Fibroblast of peridontal ligament (primary cell): ENCODE measurements around the gene TSSK3.
"Not testable (repeated sequence)": the region's sequence is repeated elsewhere in the genome, so short reads cannot be mapped to it uniquely, and the experiment has no call there.

Source experiments
- DNase-seq: peaks from one replicate; pipeline ENCODE4 v3.0.0-alpha.2; 2010; ENCODE audit errors: extremely low read depth

The TSSK3 gene

DNA sequence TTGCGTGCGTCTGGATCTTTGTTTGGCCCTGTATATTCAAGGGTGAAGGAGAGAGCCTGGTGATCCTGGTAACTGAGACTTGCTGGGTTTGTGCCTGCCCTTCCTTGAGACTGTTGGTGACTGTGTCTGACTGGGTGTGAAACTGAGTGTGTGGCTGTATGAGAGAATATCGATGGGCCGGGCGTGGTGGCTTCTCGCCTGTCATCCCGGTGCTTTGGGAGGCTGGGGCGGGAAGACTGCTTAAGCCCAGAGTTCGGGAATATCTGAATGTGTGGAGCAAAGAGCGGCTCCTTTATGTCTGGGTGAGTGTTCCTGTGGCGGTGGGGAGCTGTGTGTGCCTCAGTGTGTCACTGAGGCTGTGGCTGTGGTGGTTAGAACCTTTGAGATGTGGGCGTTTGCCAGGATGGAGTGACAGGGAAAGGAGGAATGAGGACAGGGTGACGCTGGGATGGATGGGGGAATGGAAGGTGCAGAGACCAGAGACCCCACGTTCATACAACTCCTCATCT lies 23.6 kb upstream of the TSSK3 start:
- no peak for DNase-seq

DNA sequence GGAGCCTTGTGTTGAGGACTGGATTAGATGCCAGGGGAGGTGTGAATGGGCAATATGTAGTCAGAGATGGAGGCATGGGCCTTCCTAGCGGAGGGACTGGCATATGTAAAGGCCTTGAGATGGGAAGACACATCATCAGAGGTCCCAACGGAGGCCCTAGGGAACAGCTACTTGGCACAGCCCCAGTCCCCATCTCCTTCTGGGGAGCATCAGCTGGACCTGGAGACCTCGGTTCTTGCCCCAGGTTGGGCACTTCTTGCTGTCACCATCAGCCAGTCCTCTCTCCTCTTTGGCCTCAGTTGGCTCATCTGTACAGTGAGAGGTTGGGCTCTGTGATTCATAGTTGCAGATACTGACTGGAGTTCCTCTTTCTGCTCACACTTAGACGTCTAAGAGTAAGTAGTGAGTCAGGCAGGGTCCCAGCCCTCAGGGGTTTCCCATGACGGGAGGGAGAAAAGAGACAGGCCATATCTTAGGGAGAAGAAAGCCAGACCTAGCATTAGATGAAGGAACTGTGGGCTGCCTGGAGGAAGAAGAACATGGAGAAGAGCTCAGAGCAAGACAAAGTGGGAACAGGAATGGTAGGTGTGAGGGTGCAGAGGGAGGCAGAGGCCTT lies 22.9 kb upstream of the TSSK3 start:
- peak; percentile 14 for DNase-seq

DNA sequence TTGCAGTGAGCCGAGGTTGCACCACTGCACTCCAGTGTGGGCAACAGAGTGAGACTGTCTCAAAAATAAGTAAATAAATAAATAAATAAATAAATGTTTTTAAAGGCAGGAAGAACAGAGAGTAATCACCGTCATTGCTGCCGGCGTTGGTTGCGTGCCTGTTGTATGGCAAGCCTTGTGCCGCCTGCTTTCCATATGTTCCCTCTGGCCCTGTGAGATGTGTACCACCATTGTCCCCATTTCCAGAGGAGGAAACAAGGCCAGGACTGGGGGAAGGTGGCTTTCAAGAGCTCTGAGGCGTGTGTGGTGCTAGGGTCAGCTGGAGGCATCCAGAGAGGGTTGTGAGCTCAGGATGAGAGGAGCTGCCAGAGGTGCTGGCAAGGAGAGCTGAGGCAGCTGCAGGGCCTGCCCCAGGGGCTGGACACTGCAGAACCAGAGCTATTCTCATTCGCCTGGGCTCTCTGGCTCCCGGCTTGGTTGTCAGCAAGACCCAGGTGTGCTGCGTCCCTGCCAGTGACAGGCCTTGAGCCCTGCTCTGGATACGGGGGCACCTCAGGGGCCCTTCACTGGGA lies 21.1 kb upstream of the TSSK3 start:
- no peak for DNase-seq

DNA sequence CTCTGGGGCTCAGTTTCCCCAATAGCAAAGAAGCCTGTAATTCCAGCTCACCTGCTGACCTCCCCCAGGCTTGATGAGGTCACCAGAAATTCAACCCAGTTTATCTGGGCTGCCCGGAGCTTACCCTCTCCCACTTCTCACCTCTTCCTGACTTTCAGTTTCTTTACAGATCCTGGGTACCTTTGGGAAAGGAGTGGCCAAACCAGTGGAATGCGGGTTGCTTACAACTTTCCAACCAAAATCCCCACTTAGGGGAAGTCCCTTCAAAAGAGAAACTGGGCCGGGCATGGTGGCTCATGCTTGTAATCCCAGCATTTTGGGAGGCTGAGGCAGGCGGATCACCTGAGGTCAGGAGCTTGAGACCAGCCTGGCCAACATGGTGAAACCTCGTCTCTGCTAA lies 20.4 kb upstream of the TSSK3 start:
- no peak for DNase-seq

DNA sequence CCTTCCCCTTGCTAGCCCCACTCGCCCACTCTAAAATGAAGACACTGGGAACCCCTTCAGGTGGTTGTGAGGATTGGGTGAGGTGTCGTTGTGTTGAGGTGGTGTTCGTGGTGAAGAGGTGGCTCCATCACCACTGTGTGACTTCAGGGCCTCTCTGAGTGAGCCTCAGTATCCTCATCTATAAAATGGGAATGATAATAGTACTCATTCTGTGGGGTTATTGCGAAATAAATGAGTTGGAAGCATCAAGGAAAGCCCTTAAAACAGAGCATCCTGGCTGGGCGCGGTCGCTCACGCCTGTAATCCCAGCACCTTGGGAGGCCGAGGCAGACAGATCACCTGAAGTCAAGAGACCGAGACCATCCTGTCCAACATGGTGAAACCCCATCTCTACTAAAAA lies 19.6 kb upstream of the TSSK3 start:
- DNase-seq = no peak

DNA sequence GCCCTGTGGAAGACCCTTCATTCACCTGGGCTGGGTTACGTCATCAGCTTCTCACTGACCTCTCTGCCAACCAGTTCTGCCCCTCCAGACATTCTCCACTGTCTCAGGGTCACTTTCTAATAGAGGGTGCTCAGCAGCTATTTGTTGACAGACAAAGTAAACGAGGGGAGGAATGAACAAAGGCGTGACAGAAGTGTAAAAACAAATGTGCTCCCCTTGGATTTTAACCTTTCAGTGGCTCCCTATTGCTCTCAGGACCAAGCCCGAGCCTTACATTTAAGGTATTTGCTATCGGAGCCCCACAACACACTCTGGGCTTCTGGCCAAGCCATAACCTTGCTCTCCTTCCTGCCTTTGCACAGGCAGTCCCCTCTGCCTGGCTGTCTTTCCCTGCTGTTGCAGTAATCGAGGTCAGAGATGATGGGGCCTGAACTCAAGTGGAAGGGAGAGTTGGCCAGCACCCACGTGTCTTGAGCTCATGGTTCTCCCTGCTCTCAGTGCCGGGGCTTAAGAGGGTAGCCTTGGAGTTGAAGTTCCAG lies 17.0 kb upstream of the TSSK3 start:
- no peak for DNase-seq

DNA sequence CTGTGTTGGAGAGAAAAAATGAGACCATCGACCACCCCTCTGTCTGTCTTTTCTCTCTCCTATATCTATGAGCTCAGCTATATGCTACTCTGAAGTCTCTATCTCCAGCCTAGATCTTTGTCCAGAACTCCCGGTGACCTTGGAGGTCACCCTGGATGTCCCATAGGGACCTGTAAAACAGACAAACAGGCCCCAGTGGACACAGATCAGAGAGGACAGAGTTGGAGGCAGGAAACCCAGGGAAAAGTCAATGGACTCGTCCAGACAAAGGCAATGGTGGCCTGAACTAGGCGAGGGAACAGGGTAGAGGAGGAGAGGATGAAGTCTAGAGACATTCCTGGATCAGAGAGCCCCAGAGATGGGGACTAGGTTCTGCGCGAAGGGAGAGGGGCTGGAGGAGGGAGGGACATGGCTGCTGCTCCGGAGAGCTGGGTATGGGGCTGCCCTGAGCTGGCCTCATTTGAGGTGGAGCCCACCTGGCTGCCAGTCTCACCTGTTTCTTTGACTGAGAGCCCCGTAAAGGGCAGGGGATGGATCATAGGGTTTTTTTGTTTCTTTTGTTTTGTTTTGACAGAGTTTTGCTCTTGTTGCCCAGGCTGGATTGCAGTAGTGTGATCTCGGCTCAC lies 15.7 kb upstream of the TSSK3 start:
- DNase-seq = no peak

DNA sequence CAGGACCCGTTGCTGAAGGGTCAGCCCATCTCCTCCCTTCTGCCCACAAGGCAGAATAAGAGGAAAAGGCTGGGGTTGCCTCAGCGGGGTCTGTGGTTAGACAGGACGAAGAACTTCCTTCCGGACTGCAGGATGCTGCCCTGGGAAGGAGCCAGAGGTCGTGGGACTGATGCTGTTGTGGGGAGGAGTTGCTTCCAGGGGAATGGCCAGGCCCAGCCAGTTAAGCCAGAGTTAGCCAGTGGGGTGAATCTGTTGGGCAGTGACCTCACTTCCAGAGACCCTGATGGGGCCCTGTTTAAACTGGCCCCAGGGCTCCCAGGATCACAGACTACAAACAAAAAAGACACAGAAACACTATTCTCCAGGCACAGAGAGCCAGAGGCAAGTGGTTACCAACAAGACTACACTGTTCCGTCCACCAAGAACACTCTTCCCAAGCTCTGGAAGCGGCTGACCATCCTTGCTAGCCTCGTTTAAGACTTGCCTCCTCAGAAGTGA lies 13.1 kb upstream of the TSSK3 start:
- DNase-seq = peak; percentile 27

DNA sequence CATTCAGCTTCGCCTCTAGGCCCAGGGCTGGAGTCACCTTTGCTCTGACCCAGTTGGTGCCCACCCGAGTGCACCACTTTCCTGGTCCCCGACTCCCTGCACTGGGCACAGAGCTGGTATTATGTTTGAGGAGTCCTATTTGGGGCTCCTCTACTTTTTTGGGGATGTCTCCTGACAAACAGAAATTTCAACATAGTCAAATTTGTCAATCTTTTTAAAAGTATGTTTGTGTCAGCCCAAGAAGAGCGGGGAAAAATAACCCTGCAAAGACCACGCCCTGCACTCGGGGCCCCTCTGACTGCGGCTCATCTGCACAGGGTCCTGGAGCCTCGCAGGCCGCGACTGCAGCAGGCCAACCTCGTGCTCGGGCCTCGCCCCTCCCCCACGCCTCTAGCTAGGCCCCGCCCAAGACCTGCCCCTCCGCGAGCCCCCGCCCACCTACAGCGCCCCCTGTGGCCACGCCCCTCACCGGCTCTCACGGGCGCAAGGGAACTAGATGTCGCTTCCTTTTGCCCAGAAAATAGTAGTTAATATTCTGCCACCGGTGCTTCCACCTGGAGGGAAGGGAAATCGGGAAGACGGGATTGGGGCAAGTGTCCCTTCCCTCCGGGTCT lies 11.4 kb upstream of the TSSK3 start:
- DNase-seq = no peak

DNA sequence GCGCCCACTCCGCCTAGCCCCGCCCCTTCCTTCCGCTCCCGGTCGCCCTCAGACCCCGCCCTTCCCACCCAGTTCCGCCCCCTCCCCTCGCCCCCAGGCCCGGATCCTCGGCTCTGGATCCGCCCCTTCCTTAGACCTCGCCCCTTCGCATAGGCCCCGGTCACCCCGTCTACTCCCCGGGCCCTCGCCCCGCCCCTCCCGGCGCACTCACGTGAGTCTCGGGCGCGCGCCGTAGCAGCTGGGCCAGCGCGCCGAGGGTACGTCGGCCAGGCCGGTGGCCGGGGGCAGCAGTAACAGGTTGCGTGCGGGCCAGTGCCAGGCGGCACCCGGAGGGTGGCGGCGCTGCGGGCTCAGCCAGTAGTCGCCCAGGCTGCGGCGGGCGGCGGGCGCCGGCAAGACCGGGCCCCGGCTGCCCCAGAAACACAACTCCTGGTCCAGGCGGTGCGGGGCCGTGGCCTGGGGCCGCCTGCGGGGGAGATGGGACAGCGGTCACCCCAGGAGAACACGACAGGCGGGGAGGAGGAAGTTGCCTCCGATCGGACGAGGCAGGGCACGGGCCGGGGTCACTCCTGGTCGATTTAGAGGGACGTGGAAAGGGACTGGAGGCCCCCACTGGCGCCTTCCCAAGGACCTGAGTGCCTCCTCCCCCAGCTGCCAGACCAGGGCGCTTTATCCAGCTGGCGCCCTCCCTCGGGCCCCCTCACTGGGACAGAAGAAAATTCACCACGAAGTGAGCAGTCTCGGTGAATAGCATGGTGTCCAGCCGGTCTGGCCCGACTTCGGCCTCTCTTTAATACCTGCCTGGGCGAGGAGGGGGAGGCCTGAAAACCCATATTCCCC lies 10.7 kb upstream of the TSSK3 start:
- peak; percentile 86 for DNase-seq

DNA sequence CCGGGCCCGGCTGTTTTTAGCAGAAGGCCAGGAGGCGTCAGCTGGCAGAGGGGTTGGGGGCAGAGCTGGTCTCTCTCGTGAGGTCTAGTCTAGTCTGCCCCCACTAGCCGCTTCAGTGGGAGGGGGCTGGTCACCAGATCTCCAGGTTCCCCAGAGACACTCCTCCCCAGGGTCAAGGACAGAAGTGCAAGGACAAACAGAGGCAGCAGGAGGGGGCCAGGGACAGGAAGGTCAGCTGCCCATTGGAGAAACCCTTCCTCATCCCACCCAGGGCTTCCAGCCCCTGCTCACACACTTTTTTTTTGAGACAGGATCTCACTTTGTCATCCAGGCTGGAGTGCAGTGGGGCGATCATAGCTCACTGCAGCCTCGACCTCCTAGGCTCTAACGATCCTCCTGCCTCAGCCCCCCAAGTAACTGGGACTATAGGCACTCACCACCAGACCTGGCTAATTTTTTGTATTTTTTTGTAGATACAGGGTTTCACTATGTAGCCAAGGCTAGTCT lies 10.0 kb upstream of the TSSK3 start:
- DNase-seq = no peak

DNA sequence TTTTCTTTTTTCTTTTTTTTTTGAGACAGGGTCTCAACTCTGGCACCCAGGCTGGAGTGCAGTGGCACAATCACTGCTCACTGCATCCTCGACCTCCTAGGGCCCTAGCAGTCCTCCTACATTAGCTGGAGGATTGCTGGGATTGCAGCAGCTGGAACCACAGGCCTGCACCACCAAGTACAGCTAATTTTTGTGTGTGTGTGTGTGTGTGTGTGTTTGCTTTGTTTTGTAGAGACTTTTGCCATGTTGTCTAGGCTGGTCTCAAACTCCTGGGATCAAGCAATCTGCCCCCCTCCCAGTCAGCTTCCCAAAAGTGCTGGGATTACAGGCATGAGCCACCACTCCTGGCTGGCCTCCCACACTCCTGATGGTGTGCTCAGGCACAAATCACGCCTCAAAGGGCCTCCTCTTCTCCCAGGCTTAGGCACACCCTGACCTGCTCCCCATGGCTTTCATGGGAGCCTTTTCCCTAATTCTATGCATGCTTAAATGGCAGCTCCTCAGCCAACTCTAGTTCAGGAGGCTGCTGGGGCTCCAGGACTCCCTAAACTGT lies 9.4 kb upstream of the TSSK3 start:
- DNase-seq = peak; percentile 26

DNA sequence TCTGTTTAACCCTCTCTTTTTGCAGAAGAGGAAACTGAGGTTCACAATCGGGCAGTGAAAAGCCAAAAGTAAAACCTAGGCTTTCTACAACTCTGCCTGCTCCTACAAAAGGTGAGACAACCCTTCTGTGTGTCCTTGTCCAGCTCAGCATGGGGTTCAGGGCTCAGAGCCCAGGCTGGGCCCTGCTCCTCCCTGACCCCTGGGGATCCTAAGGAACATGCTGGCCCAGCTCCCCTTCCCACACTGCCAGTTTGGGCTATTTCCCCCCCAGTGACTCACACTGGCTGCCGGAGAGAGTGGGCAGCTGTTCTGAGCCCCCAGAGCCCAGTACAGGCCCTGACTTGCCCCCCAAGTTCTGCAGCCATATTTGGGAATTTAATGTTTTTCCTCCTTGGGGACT lies 8.9 kb upstream of the TSSK3 start:
- no peak for DNase-seq

DNA sequence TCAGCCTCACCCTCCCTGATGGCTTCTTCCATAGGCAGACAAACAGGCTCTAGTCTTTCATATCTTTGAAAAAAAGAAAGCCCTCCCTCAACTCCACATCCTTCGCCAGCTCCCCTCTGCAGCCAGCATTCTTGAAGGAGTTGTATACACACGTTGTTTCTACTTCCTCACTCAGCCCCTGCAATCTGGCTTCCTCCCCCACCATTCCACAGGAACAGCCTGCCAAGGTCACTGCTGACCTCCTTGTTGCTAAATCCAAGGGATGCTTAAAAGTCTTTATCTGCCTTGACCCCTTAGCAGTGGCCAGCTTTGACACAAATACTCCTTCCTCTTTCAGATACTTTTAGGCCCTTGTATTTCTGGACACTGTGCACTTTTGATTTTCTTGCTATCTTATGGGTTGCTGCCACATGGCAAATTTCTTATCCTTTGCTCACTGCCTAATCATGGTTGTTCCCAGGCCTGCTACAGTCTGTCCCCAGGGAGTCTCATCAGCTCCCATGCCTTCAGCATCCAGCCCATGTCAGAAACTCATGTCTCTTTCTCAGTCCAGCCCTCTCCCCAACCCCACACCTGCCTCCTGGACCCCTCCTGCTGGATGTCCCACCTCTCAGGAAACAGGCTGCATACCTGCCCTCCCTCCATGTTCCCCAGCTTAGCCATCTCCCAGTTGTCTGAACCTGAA lies 8.3 kb upstream of the TSSK3 start:
- peak; percentile 63 for DNase-seq

DNA sequence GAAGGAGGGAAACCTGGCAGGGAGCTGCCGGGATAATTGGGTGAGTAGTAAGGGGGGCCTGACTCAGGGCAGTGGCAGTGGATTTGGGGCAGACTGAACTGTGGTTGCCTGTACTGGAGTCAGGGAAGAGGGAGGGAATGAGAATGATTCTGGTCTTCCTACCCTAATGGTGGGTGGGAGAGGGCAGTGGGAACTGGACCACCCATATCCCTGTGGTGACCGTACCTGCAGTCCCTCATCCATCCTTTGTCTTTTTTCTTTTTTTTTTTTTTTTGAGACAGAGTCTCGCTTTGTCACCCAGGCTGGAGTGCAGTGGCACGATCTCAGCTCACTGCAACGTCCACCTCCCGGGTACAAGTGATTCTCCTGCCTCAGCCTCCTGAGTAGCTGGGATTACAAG lies 6.6 kb upstream of the TSSK3 start:
- DNase-seq = not testable (repeated sequence)

DNA sequence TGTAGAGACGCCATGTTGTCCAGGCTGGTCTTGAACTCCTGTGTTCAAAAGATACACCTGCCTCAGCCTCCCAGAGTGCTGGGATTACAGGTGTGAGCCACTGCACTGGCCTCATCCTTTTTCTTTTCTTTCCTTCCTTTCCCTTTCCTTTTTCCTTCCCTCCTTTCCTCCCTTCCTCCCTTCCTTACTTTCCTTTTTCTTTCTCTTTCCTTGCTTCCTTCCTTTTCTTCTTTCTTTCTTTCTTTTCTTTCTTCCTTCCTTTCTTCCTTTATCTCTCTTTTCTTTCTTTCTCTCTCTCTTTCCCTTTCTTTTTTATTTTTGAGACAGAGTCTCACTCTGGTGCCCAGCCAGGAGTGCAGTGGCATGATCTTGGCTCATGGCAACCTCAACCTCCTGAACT lies 5.9 kb upstream of the TSSK3 start:
- DNase-seq = no peak

DNA sequence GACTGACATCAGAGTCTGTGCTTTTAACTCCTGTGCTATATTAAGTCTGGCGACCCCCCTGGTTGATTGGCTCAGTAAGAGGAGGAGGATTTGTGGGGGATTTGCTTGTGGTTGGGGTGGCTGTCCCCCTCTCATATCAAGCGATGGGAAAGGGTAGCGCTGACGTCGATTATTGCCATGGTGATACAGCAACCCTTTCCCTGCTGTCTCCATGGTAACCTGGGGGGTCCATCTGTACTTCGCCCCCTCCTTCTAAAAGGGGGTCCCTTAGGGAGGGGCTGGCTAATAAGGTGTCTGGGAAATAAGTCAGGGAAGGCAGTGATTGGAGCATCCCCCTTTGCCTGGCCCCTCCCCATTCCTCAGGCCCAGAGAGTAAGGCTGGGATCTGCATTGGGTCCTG lies 4.7 kb upstream of the TSSK3 start:
- no peak for DNase-seq

DNA sequence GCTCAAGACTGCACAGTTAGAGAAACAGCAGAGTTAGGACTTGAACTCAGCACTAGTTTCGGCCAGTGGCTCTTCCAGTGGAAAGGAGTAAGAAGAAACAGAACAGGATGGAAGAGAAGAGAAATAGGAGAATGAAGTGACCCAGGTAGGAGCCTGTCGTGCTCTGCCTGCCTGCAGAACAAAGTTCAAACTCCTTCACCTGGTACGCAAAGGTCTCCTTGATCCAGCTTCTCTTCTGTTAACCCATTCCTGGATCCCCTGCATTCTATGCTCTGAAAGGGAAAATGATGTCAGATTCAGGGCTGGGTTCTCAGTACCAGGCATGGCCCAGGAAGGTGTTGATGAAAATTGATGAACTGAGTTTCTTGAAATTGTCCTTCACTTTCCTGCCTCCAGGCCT lies 3.9 kb upstream of the TSSK3 start:
- no peak for DNase-seq

DNA sequence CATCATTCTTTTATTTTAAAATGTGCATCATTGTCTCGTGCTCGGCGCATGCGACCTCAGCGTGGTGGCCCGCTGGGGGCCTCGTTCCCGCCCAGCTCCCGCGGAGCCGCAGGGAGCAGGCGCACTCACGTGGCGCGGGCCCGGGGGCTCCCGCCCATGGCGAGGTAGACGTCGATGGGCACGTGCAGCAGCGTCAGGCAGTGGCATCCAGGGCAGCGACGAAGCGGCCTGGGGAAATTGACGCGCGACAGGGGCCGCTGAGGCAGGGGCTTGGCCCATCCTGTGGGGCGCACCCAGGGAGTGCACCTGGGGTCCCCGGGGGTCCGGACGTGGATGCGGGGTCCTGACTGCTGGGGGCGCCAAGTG lies 1.0 kb upstream of the TSSK3 start:
- no peak for DNase-seq

DNA sequence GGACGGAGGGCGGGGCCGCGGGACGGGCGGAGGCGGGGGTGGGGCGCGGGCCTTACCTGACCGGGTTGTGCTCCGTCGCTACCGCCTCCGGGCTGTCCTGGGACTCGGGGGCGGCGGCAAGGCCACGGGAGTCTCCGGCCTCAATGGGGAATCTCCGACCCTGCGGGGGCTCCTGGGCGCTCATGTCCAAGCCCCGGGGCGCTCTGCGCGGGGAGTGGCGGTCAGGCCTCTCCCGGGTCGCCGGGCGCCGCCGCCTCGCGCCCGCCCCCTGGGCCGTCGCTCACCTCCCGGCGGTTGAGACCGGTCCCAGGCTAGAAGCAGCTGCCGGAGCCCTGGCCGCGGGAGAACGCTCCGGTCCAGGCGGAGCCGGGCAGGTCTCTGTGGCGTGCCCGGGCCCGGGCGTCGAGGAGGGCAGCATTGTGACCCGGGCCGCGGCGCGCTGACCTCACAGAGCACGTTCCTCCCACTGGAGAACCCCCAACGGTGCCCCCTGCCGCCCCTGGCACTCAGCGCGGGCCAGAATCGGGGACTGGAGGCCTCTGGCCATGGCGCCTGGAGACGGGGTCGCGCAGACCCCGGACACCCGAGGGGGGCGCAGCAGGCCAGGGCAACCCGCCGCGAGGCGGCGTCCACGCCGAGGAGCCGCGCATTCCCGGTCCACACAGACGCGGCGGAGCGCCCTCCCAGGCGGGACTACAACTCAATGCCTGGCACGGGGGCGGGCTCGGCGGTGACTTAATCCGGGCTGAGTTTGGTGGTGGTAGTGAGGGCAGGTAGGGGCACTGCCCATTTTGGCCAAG lies 465 bp upstream of the TSSK3 start:
- DNase-seq = peak; percentile 19
